K562 (cell line): Measurements from ENCODE around the gene HHIPL1. TPM values are rescaled to one million over a fixed set of nuclear protein-coding genes. Genes with fewer than 3 reads are reported as not detected.

Source experiments
- ATAC-seq: fragments of 200-7000 bp; cut with Tn5 transposase; 3 replicates; pipeline ENCODE4 v1.9.1; 2020; ENCODE audit warnings: moderate library complexity
- BruUV-seq: library from RNA; stranded (reverse); fragments of 400-500 nt; replicated peaks from 2 replicates; lab custom pipeline; 2021; lab: Mats Ljungman, UMichigan
- CTCF ChIA-PET: fragments of 300-600 bp; formaldehyde crosslinking; extraction: SDS; loops from one replicate; lab custom pipeline; 2021; ENCODE audit warnings: low intra/inter-chr PET ratio; lab: Yijun Ruan, JAX
- POLR2A ChIA-PET: fragments of 300-600, 350-650 bp; sonication (Branson Sonifier 250); formaldehyde crosslinking; extraction: SDS; loops from one replicate; lab custom pipeline; 2021; ENCODE audit warnings: antibody characterized with exemption, inconsistent platforms; lab: Yijun Ruan, JAX
- DNase-seq, 4 experiments: peaks; one replicate each; pipeline versions ENCODE4 v3.0.0 to v3.0.0-alpha.2; 2011 to 2018; ENCODE audit warnings: low spot score in 3 of 4, mixed read lengths in 3 of 4; ENCODE audit errors: extremely low read depth in 1 of 4
- FAIRE-seq: peaks from 2 replicates; lab custom pipeline; 2011; peaks lifted over from hg19 to GRCh38; lab: Jason Lieb, UNC
- H2AFZ ChIP-seq: 2 replicates; pipeline ENCODE4 v1.6.0; 2011; ENCODE audit warnings: low read depth, low read length, control low read depth, inconsistent platforms
- H3K27ac ChIP-seq: fragments of 200-600 bp; 3 replicates; pipeline ENCODE4 v1.8.0; 2011; ENCODE audit warnings: low read depth, mild to moderate bottlenecking, control low read depth, inconsistent platforms, low read length, moderate library complexity, mixed read lengths; ENCODE audit errors: extremely low read depth
- H3K27me3 ChIP-seq, 2 experiments: fragments of 300-600 bp in 1 of 2; 2 replicates in 1 of 2; 3 replicates in 1 of 2; pipeline versions ENCODE4 v1.6.0 to v1.8.0; 2011; ENCODE audit warnings: inconsistent platforms in 2 of 2, low read length in 2 of 2, mild to moderate bottlenecking in 1 of 2, mixed read lengths in 1 of 2, moderate library complexity in 1 of 2; ENCODE audit not compliant: control insufficient read depth in 2 of 2, insufficient read depth in 2 of 2
- H3K36me3 ChIP-seq: fragments of 300-600 bp; 3 replicates; pipeline ENCODE4 v1.8.0; 2011; ENCODE audit warnings: mild to moderate bottlenecking, low read length, inconsistent platforms; ENCODE audit not compliant: control insufficient read depth, insufficient read depth
- H3K4me1 ChIP-seq, 2 experiments: fragments of 200-600 bp in 1 of 2; replicated peaks in 1 of 2; 2 replicates in 1 of 2; 3 replicates in 1 of 2; pipeline versions ENCODE4 v1.5.1 to v1.8.0; 2011; ENCODE audit warnings: inconsistent platforms in 2 of 2, low read length in 2 of 2, mild to moderate bottlenecking in 1 of 2, mixed read lengths in 1 of 2, moderate library complexity in 1 of 2; ENCODE audit not compliant: control insufficient read depth in 2 of 2, insufficient read depth in 2 of 2
- H3K4me2 ChIP-seq: 2 replicates; pipeline ENCODE4 v1.6.1; 2011; ENCODE audit warnings: low read length, control low read depth, inconsistent platforms, mixed read lengths; ENCODE audit not compliant: insufficient read depth
- H3K4me3 ChIP-seq: fragments of 200-600 bp; sonication (generic), shearing (Covaris generic); 2 replicates; pipeline ENCODE4 v1.5.1; 2016; ENCODE audit warnings: control low read depth, inconsistent platforms
- H3K79me2 ChIP-seq: fragments of 200-600 bp; 3 replicates; pipeline ENCODE4 v1.8.0; 2011; ENCODE audit warnings: low read length, inconsistent platforms; ENCODE audit not compliant: control insufficient read depth, insufficient read depth
- H3K9ac ChIP-seq, 2 experiments: 2 replicates each; pipeline versions ENCODE4 v1.6.0 to v1.6.1; 2011; ENCODE audit warnings: low read depth in 2 of 2, low read length in 2 of 2, control low read depth in 1 of 2, inconsistent platforms in 1 of 2, mild to moderate bottlenecking in 1 of 2, mixed read lengths in 1 of 2; ENCODE audit not compliant: insufficient read depth in 1 of 2
- H3K9me1 ChIP-seq: one replicate; pipeline ENCODE4 v1.6.0; 2011; ENCODE audit warnings: inconsistent platforms, mild to moderate bottlenecking, low read length, moderate library complexity; ENCODE audit not compliant: control insufficient read depth, insufficient read depth
- H3K9me3 ChIP-seq: replicated peaks from 2 replicates; pipeline ENCODE4 v1.5.1; 2011; ENCODE audit warnings: low read depth, low read length, inconsistent platforms; ENCODE audit not compliant: control insufficient read depth, insufficient read depth
- H4K20me1 ChIP-seq: replicated peaks from 2 replicates; pipeline ENCODE4 v1.6.1; 2011; ENCODE audit warnings: low read length, inconsistent platforms, mixed read lengths; ENCODE audit not compliant: control insufficient read depth, insufficient read depth
- EP400 ChIP-seq: fragments of 450-650 bp; IDR thresholded peaks from 2 replicates; pipeline ENCODE4 v1.6.1; 2017; ENCODE audit warnings: antibody characterized with exemption, mild to moderate bottlenecking, moderate library complexity
- HES1 ChIP-seq: fragments of 450-650 bp; IDR thresholded peaks from 2 replicates; pipeline ENCODE4 v1.6.1; 2016; ENCODE audit warnings: low read depth, mild to moderate bottlenecking, moderate library complexity
- JUNB ChIP-seq: fragments of 450-650 bp; formaldehyde crosslinking; conservative IDR thresholded peaks from 2 replicates; pipeline ENCODE4 v1.4.0; 2020; ENCODE audit warnings: mild to moderate bottlenecking
- MBD2 ChIP-seq: sonication (generic); IDR thresholded peaks from 2 replicates; pipeline ENCODE4 v1.6.1; 2016; ENCODE audit warnings: low read depth, borderline replicate concordance
- MEIS2 ChIP-seq: fragments of 450-650 bp; IDR thresholded peaks from 2 replicates; pipeline ENCODE4 v1.6.1; 2014; ENCODE audit warnings: mild to moderate bottlenecking; ENCODE audit not compliant: partially characterized antibody
- MYC ChIP-seq, 2 experiments: fragments of 250-450 bp in 1 of 2; sonication (Bioruptor Pico) in 1 of 2; IDR thresholded peaks; 2 replicates each; pipeline versions ENCODE4 v1.5.1 to v1.6.1; 2012 to 2021; ENCODE audit warnings: low read depth in 2 of 2, borderline replicate concordance in 1 of 2, improper control_type of control experiment in 1 of 2, low read length in 1 of 2, mild to moderate bottlenecking in 1 of 2, moderate library complexity in 1 of 2
- NCOR1 ChIP-seq: fragments of 450-650 bp; IDR thresholded peaks from 2 replicates; pipeline ENCODE4 v1.6.1; 2016; ENCODE audit warnings: mild to moderate bottlenecking, moderate library complexity
- POU5F1 ChIP-seq: fragments of 150-350 bp; IDR thresholded peaks from 2 replicates; pipeline ENCODE4 v1.6.1; 2014; ENCODE audit warnings: borderline replicate concordance, low read length, low read depth, mild to moderate bottlenecking; ENCODE audit not compliant: partially characterized antibody
- WGBS: fragments of 100-300 bp; shearing (Covaris generic); methylation state at CpG from one replicate; pipeline ENCODE4 v1.1.6; 2016; ENCODE audit warnings: low coverage, mixed read lengths; ENCODE audit not compliant: insufficient coverage; ENCODE audit errors: missing lambda C conversion rate; 5-methylcytosine and 5-hydroxymethylcytosine counted together
- in situ Hi-C: fragments of 300-500 bp; cut with MboI; formaldehyde crosslinking; loops from 4 replicates; pipeline ENCODE4 v1.15.0; 2018; ENCODE audit warnings: inconsistent platforms, mixed read lengths
- intact Hi-C: fragments of 100-400 bp; cut with micrococcal nuclease; formaldehyde crosslinking; loops from 2 replicates; pipeline ENCODE4 v1.14.2; 2022
- polyA plus RNA-seq, 8 experiments: library from polyadenylated mRNA; depleted of rRNA in 4 of 8; stranded (reverse) in 5 of 8; unstranded in 3 of 8; fragments of >200 nt; fragmentation: Nextera tagmentation in 2 of 8; fragmentation: Illumina TruSeq in 1 of 8; extraction: Ambion mirVana in 2 of 8; extraction: Trizol in 1 of 8; gene quantifications; 2 replicates each; pipeline versions ENCODE4 v1.2.1 to v1.2.3, GENCODE V29; 2011 to 2014; ENCODE audit warnings: inconsistent platforms in 1 of 8, missing spikeins in 1 of 8
- total RNA-seq, 7 experiments: library from RNA; depleted of rRNA in 6 of 7; stranded (reverse); fragments of >200 nt in 6 of 7; fragmentation: Illumina TruSeq in 2 of 7; extraction: Trizol in 2 of 7; gene quantifications; 2 replicates each; pipeline versions ENCODE4 v1.2.1 to v1.2.3, GENCODE V29; 2011 to 2021; ENCODE audit warnings: low replicate concordance in 1 of 7
- TF ChIP-seq, protein P1 (sequence below): sonication (generic); IDR thresholded peaks from 2 replicates; pipeline ENCODE4 v1.6.1; 2016
- TF ChIP-seq, protein P2 (sequence below): sonication (generic); formaldehyde crosslinking; IDR thresholded peaks from 2 replicates; pipeline ENCODE4 v1.8.0; 2022; ENCODE audit warnings: missing genetic modification reagents, mild to moderate bottlenecking, borderline replicate concordance
- TF ChIP-seq, protein P3 (sequence below): fragments of 150-350 bp; conservative IDR thresholded peaks from 2 replicates; pipeline ENCODE4 v1.6.1; 2014; ENCODE audit warnings: low read length

Gene HHIPL1
- total and polyA plus RNA-seq, 9 of the 15 experiments (the other 6 are each of a cell fraction or from before 2014, with no cell fraction given): not detected

GRCh38 chr14:99645545-99646505 lies 896 bp downstream of the HHIPL1 start:
- no peak overlapping the region for H3K27ac ChIP-seq
- CTCF ChIA-PET: no interaction called here
- POLR2A ChIA-PET: interaction anchor here (0.6 kb wide), 1 partner anchor 79 kb away, joined by 3 read pairs; no protein-coding TSS in a partner anchor
- intact Hi-C loops (no loop called here), in situ Hi-C loops (no loop called here)
- FAIRE-seq: no peak
- no peaks in the 10 kb centered on the region for H3K36me3 ChIP-seq
- no peaks in the 10 kb centered on the region for H3K79me2 ChIP-seq
- 16% methylated on average over 15 of the region's 32 CpGs for WGBS
- ATAC-seq: no peak
- no peaks in the 10 kb centered on the region for H3K9me1 ChIP-seq
- DNase-seq: no peak
- H3K4me1 ChIP-seq: peaks cover 0 to 7% of the 10 kb centered on the region in 2 experiments; a peak in 3 of 5 replicates
- peaks cover 0 to 59% of the 10 kb centered on the region in 2 experiments; a peak in 4 of 5 replicates for H3K27me3 ChIP-seq
- no peak overlapping the region for H3K4me3 ChIP-seq
- H3K9me3 ChIP-seq: no peaks in the 10 kb centered on the region
- no TSS peak for BruUV-seq
- H2AFZ ChIP-seq: no peak overlapping the region
- H3K9ac ChIP-seq: no peak overlapping the region
- peaks cover 11% of the 10 kb centered on the region; the same call in 1 of the 2 replicates for H4K20me1 ChIP-seq
- H3K4me2 ChIP-seq: no peak overlapping the region
- TF ChIP-seq JUNB (CRISPR knock-in tag): no peak
- TF ChIP-seq POU5F1: no peak
- TF ChIP-seq, protein P1, sequence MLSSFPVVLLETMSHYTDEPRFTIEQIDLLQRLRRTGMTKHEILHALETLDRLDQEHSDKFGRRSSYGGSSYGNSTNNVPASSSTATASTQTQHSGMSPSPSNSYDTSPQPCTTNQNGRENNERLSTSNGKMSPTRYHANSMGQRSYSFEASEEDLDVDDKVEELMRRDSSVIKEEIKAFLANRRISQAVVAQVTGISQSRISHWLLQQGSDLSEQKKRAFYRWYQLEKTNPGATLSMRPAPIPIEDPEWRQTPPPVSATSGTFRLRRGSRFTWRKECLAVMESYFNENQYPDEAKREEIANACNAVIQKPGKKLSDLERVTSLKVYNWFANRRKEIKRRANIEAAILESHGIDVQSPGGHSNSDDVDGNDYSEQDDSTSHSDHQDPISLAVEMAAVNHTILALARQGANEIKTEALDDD: no peak
- TF ChIP-seq, protein P2, sequence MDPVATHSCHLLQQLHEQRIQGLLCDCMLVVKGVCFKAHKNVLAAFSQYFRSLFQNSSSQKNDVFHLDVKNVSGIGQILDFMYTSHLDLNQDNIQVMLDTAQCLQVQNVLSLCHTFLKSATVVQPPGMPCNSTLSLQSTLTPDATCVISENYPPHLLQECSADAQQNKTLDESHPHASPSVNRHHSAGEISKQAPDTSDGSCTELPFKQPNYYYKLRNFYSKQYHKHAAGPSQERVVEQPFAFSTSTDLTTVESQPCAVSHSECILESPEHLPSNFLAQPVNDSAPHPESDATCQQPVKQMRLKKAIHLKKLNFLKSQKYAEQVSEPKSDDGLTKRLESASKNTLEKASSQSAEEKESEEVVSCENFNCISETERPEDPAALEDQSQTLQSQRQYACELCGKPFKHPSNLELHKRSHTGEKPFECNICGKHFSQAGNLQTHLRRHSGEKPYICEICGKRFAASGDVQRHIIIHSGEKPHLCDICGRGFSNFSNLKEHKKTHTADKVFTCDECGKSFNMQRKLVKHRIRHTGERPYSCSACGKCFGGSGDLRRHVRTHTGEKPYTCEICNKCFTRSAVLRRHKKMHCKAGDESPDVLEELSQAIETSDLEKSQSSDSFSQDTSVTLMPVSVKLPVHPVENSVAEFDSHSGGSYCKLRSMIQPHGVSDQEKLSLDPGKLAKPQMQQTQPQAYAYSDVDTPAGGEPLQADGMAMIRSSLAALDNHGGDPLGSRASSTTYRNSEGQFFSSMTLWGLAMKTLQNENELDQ (CRISPR knock-in tag): no peak
- TF ChIP-seq HES1: no peak
- no peak for TF ChIP-seq NCOR1
- TF ChIP-seq, protein P3, sequence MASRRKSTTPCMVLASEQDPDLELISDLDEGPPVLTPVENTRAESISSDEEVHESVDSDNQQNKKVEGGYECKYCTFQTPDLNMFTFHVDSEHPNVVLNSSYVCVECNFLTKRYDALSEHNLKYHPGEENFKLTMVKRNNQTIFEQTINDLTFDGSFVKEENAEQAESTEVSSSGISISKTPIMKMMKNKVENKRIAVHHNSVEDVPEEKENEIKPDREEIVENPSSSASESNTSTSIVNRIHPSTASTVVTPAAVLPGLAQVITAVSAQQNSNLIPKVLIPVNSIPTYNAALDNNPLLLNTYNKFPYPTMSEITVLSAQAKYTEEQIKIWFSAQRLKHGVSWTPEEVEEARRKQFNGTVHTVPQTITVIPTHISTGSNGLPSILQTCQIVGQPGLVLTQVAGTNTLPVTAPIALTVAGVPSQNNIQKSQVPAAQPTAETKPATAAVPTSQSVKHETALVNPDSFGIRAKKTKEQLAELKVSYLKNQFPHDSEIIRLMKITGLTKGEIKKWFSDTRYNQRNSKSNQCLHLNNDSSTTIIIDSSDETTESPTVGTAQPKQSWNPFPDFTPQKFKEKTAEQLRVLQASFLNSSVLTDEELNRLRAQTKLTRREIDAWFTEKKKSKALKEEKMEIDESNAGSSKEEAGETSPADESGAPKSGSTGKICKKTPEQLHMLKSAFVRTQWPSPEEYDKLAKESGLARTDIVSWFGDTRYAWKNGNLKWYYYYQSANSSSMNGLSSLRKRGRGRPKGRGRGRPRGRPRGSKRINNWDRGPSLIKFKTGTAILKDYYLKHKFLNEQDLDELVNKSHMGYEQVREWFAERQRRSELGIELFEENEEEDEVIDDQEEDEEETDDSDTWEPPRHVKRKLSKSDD: no peak
- no peak for TF ChIP-seq MYC (IDR thresholded peaks at IDR 0.05; ENCODE audit: low read depth, low read length)
- TF ChIP-seq MYC (CRISPR knock-in tag; IDR thresholded peaks at IDR 0.05; ENCODE audit: borderline replicate concordance, low read depth): no peak
- no peak for TF ChIP-seq MEIS2
- TF ChIP-seq MBD2: no peak
- TF ChIP-seq EP400: no peak
